Mucosa of gallbladder (tissue), 1 donor: ENCODE measurements around the gene USP43. TPM values are rescaled to one million over a fixed set of nuclear protein-coding genes. Genes with fewer than 3 reads are reported as not detected.
"Not testable (repeated sequence)": the region's sequence is repeated elsewhere in the genome, so short reads cannot be mapped to it uniquely, and the experiment has no call there.

Experiments used
- DNase-seq: peaks from one replicate; pipeline ENCODE4 v3.0.0-alpha.2; 2020; ENCODE audit warnings: low spot score
- total RNA-seq: library from RNA; stranded (reverse); gene quantifications from one replicate; pipeline ENCODE4 v1.2.1, GENCODE V29; 2021
- donor health status: DM: no; HTN: no; CAD: no.

USP43 gene
- total RNA-seq, 1 donor from 2014 or later = 8.2 TPM

DNA sequence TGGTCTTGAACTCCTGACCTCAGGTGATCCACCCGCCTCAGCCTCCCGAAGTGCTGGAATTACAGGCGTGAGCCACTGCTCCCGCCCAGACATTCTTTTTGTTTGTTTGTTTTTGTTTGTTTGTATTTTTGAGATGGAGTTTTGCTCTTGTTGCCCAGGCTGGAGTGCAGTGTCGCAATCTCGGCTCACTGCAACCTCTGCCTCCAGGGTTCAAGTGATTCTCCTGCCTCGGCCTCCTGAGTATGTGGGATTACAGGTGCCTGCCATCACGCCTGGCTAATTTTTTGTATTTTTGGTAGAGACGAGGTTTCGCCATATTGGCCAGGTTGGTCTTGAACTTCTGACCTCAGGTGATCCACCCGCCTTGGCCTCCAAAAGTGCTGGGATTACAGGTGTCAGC, 18.2 kb downstream of the USP43 start:
- not testable (repeated sequence) for DNase-seq

DNA sequence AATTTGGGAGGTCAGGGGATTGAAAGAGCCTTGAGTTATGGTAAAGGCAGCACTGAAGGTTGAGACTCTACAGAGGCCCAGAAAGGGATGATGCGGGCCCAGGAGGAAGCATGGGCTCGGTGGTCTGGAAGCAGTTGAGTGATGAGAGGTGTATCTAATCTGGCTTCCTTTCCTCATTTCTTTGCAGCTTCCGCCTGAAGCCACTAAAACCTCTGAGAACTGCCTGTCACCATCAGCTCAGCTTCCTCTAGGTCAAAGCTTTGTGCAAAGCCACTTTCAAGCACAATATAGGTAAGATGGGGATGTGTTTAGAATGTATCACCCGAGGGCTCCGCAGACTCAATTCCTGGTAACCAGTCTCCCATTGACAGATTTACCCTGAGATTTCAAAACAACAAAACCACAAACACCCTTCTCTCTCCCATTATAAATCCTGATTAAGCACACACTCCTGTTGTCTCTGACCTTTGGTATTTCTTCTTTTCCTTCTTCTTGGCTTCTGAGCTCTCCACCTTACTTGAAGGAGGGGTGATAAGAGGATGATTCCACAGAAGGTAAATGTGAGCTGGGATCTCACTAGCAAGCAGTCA, 21.2 kb downstream of the USP43 start:
- no peak for DNase-seq

DNA sequence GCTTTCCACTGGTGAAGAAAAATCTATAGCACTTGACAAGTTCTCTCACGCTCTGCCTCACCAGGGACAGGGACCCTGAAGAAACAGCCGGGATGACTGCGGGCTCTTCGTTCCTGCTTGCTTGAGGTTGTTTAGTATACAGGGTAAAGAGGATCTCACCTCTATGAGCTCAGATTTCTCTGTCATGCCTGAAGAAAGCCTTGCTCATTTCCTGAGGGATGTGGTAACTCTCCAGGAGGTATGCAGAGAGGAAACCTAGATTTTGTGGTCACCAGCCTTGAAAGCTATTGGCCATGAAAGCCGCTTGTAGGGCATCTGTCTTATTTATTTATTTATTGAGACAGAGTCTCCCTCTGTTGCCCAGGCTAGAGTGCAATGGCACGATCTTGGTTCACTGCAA, 23.2 kb downstream of the USP43 start:
- DNase-seq = no peak

DNA sequence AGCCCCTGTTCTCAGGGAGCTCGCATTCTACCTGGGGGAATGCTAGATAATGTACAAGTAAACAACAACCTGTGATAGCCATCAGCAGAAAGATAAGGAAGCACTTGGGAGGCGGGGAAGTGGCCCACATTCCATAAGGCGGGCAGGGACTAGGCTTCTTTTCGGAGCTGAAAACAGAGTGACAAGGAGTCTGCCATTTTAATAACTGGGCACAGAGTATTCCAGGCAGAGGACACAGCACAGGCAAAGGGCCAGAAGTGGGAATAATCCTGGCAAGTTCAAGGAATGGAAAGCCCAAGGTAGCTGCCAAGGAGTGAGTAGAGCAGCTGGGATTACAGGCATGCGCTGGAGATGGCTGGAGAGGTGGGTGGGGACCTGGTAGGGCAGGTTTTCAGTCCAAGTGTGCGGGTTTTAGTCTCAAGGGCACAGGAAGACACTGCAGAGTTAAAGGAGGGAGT, 24.3 kb downstream of the USP43 start:
- peak; percentile 16 for DNase-seq

DNA sequence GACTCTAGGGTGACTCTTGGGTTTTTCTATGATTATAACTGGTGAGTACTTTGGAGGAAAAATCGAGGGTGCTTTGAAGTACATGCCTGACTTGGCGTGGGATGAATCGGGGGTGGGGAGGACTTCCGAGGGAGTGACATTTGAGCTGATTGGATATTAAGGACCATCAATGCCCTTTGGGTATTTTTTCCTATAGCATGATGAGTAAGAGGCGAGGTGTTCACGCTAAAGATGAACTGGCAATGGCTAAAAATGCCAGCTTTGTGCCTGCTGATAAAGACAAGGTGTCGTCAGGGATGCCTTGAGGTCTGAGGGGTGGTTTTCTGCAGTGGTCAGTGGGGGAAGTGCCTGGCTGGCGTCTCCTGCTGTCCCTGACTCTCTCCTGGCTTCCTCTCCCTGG, 25.3 kb downstream of the USP43 start:
- no peak for DNase-seq

DNA sequence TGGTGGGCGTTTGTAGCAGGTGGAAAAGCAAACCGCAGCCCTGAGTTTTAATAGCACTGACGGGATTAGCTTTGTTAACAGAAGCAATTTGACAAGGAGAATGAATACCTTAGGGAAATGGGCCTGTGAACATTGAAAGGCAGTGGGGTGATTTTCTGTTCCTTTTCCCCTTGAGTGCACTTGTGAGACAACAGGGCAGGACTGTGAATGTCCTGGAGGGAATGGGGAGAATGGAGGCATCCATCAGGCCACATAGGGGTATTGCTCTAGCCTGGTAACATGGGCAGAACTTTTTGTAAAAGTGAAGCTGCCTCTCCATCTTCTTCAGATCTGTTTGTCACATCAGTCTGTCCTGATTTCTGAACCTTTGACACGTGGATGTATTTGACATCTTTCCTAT, 26.2 kb downstream of the USP43 start:
- no peak for DNase-seq

DNA sequence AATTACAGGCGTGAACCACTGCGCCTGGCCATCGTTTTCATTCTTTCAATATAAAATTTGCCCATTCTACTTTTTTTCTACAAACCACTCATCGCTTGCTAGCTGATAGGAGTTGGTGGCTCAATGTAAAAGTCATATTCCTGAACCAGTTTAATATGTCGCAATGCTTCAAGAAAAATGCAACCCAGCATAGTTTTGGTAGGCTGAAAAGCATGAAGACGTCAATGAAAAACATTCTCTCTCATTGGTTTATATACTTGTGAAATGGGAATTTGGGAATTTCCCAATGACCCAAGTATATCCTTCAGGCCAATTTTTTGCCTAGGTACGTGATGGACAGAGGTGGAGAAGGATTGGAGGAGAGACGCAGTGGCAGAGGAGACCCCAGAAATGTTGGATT, 26.9 kb downstream of the USP43 start:
- no peak for DNase-seq

DNA sequence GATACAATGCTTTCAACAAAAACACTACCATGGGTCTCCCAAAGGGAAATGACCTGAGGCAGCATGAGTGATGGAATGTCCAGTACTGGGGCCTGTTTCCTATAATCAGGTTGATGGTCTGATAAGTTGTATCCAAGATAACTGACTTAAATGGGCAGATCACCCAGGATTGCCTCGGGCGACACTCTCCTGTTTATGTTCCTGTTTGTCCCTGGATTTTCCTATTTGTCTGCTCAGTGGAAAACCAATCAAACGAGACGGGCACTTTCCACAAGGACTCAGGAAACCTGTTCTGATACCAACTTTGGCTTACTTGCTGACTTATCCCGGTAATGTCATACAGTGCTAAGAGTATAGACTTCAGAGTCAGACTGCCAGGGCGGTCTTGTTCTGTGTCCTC, 27.4 kb downstream of the USP43 start:
- DNase-seq = no peak

DNA sequence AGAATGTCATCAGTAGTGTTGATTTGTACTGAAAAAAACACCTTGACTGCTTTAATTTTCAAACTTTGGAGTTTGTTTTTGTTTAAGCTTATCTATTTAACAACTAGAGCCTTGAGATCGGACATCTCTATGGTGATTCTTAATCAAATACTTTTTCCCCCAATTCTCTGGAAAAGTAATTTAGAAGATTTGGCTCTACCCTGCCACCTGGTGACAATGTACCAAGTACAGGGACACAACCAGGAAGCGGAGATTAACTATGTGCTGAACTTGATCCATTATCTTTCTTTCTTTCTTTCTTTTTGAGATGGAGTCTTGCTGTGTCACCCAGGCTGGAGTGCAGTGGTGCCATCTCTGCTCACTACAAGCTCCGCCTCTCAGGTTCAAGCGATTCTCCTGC, 30.8 kb downstream of the USP43 start:
- no peak for DNase-seq

DNA sequence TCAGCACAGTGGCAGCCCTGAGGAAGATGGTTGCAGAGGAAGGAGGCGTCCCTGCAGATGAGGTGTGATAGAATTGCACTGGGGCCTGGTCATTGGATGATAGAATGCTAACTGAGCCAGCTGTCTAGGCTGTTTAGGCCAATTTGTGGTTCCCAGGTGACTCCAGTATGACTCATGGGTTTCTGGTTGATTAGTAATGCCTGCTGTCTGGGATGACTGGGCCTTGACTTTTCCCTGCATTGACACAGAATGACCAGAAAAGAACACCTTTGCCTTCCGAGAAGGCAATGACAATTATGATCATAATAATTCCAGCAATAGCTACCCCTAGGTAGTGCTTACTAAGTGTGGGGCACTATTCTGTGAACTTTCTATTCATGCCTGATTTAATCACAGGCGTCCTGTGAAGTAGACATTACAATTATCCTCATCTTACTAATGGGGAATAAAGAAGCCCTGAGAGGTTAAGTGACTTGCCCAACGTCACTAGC, 31.5 kb downstream of the USP43 start:
- DNase-seq = no peak

DNA sequence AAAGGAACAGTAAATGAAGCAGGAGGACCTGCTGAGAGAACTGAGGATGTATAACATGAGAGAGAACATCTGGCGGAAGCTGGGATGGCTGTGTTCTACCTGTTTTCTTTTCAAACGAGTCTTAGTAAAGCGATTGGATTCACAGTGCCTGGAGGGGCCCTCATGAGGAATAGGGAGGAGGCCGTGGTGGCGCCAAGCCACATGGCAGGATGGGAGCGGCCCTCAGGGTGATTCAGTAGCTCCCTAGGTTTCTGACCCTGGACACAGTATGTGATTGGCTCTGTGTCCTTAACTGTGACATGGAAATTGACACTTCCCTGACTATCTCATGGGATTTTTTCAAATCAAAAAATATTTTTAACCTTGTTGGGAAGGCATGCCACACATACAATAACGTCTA, 32.1 kb downstream of the USP43 start:
- DNase-seq = no peak

DNA sequence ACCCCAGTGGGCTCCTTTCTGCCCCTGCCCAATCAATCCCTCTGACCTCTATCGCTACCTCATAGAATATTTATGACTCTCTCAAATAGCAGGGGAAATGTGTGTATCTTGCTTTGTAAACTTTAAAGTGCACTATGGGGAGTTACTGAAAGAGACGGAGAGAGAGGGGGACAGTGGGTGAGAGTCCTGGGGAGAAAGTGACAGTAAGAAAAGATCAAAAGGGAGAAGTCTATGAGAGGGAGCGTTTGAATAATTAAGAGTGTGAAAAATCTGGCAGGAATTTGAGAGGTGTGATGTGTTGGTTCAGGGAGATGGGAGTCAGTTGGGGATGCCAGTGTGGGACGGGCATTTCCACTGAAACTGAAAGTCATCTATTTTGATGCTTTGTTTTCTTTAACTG, 32.6 kb downstream of the USP43 start:
- no peak for DNase-seq

DNA sequence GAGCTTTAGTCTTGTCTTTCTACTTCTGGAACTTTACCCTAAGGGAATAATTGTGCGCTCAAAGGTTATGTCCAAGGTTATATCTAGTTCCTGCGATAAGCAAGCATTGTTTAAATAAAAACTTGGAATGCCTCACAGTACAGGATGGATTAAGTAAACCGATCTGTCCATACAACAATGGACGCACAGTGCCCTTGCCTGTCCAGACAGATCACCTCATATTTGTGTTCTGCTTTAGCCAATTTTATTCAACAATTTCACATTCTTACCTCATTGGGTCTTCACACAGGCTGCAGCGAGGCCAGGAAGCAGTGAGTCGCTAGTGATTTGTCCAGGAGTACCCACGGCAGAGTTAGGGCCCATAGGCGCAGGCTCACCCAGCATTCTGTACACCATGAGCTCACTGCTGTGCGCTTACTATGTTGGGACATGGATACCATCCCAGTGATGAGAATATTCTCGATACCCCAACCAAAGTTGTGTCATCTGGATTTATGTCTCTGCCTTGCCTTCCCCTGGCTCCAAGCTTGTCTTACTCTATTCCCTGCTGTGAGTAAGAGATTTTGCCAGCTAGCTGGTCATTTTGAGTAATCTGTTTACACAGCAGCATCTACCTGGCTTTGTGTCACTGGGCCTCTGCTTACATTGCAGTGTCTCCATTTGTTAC, 39.8 kb downstream of the USP43 start:
- DNase-seq = peak; percentile 13

DNA sequence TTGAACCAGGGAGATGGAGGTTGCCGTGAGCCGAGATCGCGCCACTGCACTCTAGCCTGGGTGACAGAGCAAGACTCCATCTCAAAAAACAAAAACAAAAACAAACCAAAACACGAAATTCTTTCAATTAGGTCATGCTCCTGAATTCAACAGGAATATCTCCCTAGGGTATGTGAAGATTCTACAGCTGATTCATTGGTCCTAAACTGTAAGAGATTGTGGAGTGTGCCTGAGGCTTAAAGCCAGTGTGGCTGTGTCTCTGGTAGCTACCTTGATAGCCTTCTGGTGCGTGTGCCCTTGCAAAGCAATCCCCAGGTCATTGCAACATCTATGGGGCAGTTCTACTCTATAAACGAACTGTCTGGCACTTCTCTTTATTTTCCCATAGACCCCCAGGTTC, 48.4 kb downstream of the USP43 start:
- DNase-seq = no peak

DNA sequence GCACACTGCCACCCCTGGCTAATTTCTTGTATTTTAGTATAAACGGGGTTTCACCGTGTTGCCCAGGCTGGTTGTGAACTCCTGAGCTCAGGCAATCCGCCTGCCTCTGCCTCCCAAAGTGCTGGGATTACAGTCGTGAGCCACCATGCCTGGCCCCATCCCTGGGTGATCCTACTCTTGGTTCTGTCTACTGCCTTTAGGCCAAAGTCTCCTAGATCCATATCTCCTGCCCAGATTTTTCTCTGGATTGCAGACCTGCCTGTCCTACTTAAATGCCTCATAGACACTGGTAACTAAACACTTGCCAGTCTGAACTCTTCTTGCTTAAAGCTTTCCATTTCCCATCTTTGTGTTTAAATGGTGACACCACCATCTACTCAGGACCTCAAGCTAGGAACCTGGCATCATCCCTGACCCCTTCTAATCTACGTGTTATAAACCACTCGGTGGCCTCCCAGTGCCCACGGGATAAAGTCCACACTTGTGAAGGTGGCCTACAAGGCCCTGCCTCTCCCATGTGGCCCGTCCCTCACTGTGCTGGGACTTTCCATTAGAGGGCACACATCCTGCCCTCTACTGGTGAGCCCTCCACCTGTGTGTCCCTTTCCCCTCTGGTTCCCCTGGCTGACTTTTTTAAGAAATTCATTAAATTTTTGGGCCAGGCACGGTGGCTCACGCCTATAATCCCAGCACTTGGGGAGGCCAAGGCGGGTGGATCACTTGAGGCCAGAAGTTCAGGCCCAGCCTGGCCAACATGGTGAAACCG, 51.1 kb downstream of the USP43 start:
- DNase-seq = no peak

DNA sequence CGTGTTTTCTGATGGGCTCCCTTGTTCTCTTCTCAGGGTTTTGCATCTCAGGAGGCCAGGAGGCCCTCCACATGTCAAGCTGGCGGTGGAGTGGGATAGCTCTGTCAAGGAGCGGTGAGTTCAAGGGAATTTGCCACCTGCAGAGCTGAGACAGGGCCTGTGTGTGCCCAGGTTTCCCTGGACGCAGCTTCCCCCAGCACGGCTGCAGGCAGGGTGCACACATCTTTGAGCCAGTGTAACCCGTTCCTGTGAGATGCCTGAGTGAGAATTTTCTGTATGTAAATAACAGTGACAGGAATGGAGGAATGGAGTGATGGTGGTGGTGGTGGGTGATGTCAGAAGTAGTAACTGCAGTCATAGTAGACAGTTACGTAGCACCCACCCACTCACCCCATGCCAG, 54.8 kb downstream of the USP43 start:
- no peak for DNase-seq

DNA sequence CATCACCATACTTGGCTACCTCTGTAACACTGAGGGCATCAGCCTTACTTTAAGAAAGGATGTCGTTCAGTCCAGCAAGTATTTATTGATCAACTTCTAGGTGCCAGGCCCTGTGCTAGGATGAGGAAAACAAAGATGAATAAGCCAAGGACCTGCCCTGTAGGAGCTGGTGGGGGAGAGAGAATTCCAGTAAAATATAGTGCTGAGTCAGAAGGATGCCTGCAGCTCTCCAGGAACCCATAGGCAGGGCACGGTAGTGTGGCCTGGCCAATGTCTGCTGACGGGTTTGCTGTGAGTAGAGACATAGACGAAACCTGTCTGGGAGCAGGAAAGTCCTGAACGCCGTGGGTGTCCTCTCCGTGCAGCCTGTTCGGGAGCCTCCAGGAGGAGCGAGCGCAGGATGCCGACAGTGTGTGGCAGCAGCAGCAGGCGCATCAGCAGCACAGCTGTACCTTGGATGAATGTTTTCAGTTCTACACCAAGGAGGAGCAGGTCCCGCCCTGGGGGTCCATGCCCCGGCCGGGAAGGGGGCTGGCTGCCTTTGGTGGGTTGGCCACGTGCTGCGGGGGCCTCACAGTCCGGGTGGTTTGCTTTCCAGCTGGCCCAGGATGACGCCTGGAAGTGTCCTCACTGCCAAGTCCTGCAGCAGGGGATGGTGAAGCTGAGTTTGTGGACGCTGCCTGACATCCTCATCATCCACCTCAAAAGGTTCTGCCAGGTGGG, 55.6 kb downstream of the USP43 start:
- no peak for DNase-seq

DNA sequence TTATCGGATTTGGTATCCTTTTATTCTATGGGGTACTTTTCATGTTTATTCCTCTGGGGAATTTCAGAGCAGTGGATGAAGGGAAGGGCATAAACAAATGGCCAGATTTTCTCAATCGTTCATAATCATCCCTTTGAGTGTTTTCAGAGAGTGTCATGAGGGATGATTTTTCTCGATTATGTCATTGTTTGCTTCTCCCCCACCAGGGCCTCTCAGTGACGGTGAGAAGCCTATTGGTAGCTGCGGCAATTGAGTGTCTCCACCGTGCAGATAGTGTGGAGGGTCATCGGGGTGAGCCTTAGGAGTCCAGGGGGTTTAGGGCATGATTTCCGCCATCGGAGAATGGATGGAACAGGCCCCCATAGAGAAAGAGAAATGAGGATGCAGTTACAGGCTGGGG, 57.2 kb downstream of the USP43 start:
- DNase-seq = no peak

DNA sequence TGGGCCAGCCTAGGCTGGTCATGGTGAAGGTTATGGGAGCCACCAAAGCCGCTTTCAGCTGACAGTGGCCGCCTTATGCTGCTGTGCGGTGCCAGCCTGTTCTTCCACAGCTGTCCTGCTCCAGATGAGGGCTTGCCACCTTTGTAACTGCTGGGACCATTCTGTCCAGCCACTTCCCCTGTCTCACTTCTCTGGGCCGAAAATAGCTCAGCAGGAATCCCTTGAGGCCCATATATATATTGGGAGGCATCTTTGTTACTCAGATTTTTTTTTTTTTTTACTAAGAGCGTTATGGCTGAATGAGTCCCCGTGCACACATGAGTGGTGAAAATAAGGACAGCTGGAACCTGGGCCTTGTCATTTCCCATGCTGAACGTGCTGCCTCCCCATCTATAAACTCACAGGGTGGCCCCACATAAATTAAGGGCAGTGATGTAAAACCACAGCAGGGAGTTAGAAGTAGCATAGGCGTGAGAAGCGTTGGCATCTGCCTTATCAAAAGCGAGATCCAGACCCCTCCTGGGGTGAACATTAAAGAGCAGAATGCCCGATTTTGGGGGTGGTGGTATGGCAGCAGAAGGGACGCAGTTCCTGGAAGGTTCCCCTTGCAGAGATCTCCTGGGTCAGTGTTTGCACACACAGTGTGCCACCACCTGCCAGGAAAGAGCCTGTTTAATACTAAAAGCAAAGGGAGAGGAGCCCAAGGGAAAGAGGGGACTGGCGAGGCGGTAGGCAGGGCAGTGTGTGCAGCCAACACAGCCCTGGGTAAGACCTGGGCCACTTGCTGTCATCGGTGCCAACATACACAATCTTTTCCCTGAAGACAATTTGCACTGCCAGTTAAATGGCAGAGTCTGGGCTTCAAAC, 57.8 kb downstream of the USP43 start:
- no peak for DNase-seq

DNA sequence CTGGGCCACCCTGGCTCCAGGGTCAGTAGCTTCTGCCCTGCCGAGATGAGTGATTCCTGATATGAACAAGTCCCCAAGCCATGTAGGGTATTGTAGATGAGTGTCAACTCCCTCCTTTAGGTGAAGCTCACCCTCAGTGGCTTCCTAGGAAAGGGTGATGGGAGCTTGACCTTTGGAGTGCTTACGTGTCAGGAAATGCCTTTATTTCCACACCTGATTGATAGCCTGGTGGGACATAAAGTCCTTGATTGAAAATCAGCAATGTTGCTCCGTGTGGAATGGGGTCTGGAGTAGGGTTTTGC, 58.4 kb downstream of the USP43 start:
- DNase-seq = no peak

DNA sequence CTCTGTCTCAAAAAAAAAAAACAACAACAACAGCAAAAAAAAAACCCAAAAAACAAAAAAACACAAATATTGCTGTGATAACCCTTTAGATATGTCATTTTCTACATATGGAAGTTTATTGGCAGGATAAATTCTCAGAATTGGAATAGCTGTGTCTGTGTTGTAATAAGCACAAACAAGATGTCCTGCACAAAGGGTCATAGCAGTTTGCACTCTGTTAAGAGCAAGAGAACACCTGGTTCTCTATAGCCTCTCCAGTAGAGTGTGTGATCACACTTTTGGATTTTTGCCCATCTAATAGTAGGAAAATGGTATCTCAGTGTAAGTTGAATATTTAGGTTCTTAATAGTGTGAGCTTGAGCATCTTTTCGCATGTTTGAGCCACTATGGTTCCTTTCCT, 60.4 kb downstream of the USP43 start:
- DNase-seq = no peak

DNA sequence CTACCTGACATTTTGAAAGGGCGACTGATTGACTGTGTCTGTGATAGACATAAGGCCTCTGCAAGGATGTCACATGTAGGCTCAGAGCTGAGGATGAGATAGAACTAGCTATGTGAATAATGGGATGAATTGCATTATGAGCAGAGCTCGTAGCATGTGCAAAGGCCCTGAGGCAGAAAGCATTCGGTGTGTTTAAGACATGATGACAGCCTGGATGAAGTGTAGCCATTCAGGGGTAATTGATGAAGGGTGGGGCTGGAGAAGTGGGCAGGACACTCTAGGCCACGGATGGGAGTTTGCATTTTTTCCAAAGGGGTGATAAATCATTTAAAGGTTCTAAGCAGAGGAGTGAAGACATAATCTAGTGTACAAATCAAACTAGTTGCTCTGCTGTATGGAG, 62.6 kb downstream of the USP43 start:
- no peak for DNase-seq
